Measurements from ENCODE around the gene S100A2. TPM values are rescaled to one million over a fixed set of nuclear protein-coding genes. Genes with fewer than 3 reads are reported as not detected.

Gene S100A2
- total and polyA plus RNA-seq, 2 of the 8 experiments (the other 6 are each of a cell fraction or from before 2014, with no cell fraction given) = 0.86 TPM; not detected in 1

- TF ChIP-seq ATF2 (IDR thresholded peaks at IDR 0.05; ENCODE audit: low read length) (no peak), SRF (IDR thresholded peaks at IDR 0.05; ENCODE audit: low read depth, low read length) (no peak), CHD2 (IDR thresholded peaks at IDR 0.05; ENCODE audit: low read length) (no peak), YY1 (IDR thresholded peaks at IDR 0.05; ENCODE audit: low read depth, low read length) (no peak), TAF7 (optimal IDR thresholded peaks at IDR 0.05; ENCODE audit: borderline replicate concordance, low read depth, low read length) (no peak), RBBP5 (IDR thresholded peaks at IDR 0.05; ENCODE audit: borderline replicate concordance, low read depth, low read length) (no peak)
These were observed 46.6 kb upstream of the S100A2 start (continued) for GRCh38 chr1:153612111-153612754.
